ENCODE measurements around the gene GSX2. TPM values are rescaled to one million over a fixed set of nuclear protein-coding genes. Genes with fewer than 3 reads are reported as not detected.
"Not testable (repeated sequence)": the region's sequence is repeated elsewhere in the genome, so short reads cannot be mapped to it uniquely, and the experiment has no call there.

The GSX2 gene
- polyA plus RNA-seq, 5 donors, result not detected

DNA sequence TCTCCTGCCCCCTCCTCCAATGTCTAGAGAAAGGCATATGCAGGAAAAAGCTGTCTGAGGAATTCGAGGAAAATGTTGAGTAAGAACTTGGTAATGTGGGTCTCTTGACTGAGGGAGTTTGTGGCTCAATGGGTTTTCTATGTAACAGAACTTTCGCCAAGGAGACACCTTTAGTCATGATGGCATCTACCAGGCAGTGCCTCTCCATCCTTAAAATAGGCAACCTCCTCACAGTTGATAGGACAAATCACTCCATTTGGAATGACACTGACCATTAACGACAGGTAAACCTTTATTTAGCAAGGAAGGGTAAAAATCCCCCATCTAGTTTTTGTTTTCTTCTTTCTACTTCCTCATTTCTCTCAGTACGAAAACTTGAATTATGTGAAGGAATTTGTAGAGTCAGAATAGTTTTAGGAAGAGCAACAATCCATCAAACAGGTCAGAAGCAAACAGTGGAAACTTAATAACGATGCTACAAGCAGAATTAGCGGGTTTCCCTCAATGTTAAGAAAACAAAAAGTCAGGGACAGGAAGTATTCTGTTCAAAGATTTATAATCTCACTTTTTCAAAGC is 2.7 kb downstream of the GSX2 start:
- no peak for DNase-seq

GRCh38 chr4:54103190-54103574 is 3.2 kb downstream of the GSX2 start:
- DNase-seq, result no peak

DNA sequence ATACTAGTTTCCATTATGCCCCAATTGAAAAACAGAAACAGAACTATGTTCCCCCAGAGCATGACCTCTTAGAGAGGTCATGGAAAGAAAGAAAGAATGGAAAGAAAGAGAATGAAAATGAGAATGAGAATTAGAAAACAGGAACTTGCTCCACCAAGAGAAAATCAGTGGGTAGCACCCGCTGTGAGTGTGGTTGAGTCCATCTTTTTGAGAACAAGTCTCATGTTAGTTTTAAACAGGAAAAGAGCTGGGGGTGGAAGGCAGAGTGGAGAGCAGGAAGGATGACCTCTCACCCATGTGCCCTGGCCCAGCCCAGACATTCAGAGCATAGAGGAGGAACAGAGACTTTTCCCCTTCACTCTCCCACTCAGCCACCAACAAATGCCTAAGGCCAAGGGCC is 4.9 kb downstream of the GSX2 start:
- no peak for DNase-seq

DNA sequence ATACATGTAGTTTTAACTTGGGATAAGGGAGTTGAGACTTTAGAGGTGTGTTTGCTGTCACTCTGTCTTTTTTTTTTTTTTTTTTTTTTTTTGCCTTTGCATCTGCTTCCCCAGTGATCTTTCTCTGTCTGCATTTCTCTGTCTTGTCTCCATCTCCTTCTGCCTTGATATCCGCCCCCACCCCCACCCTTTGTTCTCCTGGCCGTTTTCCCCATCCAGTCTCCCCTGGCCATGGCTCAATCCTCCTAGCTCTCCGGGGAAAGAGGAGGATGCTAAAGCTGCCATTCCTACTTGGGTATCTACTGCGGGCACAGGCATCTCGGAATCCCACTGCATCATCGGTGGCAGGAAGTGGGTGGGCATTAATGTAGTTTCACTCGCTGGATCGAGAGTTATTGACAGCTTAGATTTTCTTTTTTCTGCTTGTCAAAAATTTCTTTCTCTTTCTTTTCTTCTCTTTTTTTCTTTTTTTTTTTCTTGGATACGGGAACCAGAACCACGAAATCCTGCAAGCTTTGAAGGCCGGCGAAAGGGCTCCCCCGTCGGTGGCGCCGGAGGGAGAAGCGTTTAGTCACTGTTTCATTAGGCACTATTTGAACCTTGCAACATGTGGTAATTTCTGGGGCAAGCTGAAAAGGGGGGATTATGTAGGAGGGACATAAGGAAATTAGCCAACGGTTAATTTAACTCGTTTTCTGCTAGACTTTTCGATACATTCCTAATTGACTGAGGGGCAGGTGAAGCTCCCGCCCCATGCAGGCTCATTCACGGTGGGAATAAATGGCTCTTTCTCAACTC is 8.2 kb downstream of the GSX2 start:
- DNase-seq, result no peak

DNA sequence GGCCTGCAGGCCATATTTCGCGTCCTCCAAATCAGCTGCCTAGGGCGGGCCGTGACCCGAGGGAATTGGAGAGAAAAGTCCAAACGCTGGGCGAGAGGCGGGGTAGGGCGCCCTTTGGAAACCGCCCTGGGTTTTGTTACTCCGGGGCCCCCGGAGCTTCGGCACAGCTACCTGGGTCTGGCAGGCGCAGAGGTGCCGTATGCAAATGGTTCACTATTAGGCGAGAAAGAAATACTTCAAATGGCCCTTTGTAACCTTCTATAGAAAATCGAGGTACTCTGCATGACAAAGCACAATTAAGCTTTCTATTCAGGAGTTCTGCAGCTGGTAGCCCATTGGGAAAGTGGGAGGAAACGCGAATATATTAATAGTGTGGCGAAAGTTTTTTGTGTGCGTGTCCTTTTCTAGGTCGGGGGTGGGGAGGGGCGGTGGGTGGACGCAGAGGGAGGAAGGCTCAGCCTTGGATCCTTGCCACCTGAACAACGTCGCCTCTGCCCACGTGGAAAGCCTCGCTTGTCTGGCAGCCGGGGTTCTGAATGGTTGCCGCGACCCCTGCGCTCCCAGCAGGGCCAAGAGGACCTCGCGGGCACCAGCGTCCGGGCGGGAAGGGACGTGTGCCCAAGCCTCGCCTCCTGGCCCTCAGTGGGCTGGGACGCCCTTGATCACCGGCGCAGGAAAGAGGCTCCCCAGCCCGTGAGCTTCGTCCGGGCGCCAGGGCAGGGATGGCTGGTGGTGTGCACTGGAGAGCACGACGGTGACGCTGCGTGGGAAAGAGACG is 9.5 kb downstream of the GSX2 start:
- DNase-seq, result no peak

- no peak for DNase-seq
Measured at GRCh38 chr4:54110019-54110416, 10.1 kb downstream of the GSX2 start.

GRCh38 chr4:54113206-54113605 is 13.2 kb downstream of the GSX2 start:
- DNase-seq, result not testable (repeated sequence)

GRCh38 chr4:54116246-54116645 is 16.3 kb downstream of the GSX2 start:
- DNase-seq, result not testable (repeated sequence)

GRCh38 chr4:54118850-54119589 is 19.1 kb downstream of the GSX2 start:
- DNase-seq, result no peak

DNA sequence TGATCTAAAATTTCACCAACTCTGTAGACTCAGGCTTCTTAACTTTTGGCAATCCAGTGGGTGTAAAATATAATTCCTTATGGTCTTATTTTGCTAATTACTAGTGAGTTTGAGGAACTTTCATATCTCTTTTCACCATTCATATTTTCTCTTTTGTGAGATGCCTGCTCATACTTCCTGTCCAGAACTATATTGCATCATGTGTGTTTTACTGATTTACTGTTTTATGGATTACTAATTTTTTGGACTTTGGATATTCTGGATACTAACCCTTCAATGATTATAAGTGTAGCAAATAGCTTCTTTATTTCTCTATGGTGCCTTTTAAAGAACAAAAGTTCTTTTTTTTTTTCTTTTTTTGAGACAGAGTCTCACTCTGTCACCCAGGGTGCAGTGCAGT is 20.6 kb downstream of the GSX2 start:
- DNase-seq, result no peak

DNA sequence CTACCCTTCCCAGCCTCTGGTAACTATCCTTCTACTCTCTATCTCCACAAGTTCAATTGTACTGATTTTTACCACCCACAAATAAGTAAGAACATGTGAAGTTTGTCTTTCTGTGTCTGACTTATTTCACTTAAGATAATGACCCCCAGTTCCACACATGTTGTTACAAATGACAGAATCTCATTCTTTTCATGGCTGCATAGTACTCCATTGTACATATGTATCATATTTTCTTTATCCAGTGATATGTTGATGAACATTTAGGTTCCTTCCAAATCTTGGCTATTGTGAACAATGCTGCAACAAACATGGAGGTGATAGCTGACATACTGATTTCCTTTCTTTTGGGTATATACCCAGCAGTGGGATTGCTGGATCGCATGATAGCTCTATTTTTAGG is 27.7 kb downstream of the GSX2 start:
- no peak for DNase-seq

DNA sequence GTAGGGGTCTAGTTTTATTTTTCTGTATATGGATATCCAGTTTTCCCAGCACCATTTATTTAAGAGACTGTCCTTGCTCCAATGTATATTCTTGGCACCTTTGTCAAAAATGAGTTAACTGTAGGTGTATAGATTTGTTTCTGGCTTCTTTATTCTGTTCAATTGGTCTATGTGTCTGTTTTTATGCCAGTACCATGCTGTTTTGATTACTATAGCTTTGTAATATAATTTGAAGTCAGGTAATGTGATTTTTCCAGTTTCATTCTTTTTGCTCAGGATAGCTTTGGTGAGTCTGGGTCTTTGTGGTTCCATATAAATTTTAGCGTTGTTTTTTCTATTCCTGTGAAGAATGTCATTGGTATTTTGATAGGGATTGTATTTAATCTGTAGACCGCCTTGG is 28.7 kb downstream of the GSX2 start:
- DNase-seq, result not testable (repeated sequence)

DNA sequence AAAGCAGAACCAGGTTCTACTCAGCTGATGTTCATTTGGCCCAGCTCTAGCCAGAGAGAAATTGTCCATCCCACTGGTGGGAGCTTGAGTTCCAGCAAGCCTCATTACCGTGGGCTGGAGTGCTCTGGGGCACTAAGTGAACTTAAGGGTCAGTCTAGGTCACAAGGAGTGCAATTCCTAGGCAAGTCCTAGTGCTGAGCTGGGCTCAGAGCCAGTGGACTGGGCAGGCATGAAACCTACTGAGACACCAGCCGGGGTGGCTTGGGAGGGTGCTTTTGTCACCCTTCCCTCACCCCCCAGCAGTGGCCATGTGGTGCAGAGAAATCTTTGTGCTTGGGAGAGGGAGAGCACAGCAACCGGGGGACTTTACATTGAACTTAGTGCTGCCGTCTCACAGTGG is 39.4 kb downstream of the GSX2 start:
- DNase-seq, result no peak

GRCh38 chr4:54140287-54140686 is 40.3 kb downstream of the GSX2 start:
- no peak for DNase-seq

DNA sequence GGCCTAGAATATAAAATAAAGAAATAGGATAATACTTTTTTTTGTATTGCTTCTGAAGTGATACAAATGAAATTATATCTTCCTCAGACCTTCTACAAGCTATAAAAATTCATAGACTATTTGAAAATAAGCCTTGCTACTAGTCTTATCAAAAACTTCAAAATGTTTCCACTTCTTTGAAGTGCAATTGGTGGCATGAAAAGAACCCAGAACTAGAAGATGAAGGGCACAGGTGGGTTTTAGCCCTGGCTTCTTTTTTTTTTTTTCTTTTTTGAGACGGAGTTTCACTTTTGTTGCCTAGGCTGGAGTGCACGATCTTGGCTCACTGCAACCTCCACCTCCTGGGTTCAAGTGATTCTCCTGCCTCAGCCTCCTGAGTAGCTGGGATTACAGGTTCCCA is 44.2 kb downstream of the GSX2 start:
- DNase-seq, result no peak

DNA sequence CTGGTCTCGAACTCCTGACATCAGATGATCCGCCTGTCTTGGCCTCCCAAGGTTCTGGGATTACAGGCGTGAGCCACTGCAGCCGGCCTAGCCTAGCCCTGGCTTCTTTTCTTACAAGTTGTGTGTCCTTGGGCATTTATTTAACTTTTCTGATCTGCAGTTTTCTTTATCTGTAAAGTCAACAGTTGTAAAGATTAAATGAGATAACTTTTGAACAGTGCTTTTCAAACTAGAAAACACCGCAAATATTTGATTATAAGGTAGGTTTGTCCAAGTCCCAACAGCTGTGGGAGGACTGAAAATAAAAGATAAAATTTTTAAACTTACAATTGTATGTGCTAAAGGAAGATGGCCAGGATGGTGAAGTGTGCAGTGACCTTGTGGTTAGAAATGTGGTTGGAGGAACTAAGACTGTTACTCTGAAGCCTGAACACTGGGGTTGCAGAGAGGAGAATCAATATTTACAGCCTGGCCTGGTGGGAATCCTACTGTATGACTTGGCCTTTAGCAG is 44.8 kb downstream of the GSX2 start:
- DNase-seq, result no peak

GRCh38 chr4:54146139-54146538 is 46.2 kb downstream of the GSX2 start:
- DNase-seq, result no peak

- DNase-seq, result no peak
Measured at GRCh38 chr4:54149323-54149722, 49.4 kb downstream of the GSX2 start.

Measured in right lung (tissue), 5 donors.